Subcutaneous abdominal adipose tissue (tissue), 5 donors: Measurements from ENCODE around the gene NTF3.

Source experiments
- H3K27ac ChIP-seq: one replicate; pipeline ENCODE4 v1.7.0; 2013; ENCODE audit warnings: low read depth, mild to moderate bottlenecking, inconsistent platforms, low read length, moderate library complexity
- H3K27me3 ChIP-seq, 5 donors: one replicate each; pipeline ENCODE4 v1.7.0; 2013; ENCODE audit warnings: low read length in 5 of 5, inconsistent platforms in 1 of 5; ENCODE audit not compliant: control insufficient read depth in 5 of 5, insufficient read depth in 4 of 5
- H3K36me3 ChIP-seq, 5 donors: one replicate each; pipeline ENCODE4 v1.7.0; 2013; ENCODE audit warnings: low read length in 5 of 5; ENCODE audit not compliant: control insufficient read depth in 5 of 5, insufficient read depth in 5 of 5
- H3K4me1 ChIP-seq, 5 donors: one replicate each; pipeline ENCODE4 v1.7.0; 2013; ENCODE audit warnings: low read length in 5 of 5, mild to moderate bottlenecking in 3 of 5, moderate library complexity in 1 of 5; ENCODE audit not compliant: control insufficient read depth in 5 of 5, insufficient read depth in 5 of 5
- H3K4me3 ChIP-seq, 5 donors: one replicate each; pipeline ENCODE4 v1.7.0; 2013; ENCODE audit warnings: low read length in 5 of 5, low read depth in 1 of 5
- H3K9ac ChIP-seq, 5 donors: one replicate each; pipeline ENCODE4 v1.7.0; 2013; ENCODE audit warnings: low read length in 5 of 5, mild to moderate bottlenecking in 4 of 5, moderate library complexity in 3 of 5
- H3K9me3 ChIP-seq, 5 donors: one replicate each; pipeline ENCODE4 v1.7.0; 2013; ENCODE audit warnings: low read length in 5 of 5; ENCODE audit not compliant: control insufficient read depth in 5 of 5
- donor health status: healthy.
- donor health status: healthy.
- donor health status: healthy.
- donor health status: healthy.
- donor health status: healthy.

NTF3 gene

GRCh38 chr12:5514545-5514944 lies 82.6 kb downstream of the NTF3 start:
- H3K4me1 ChIP-seq: peaks cover 0 to 16% (median 5%) of the 10 kb centered on the region in 5 donors
- H3K4me3 ChIP-seq: no peak overlapping the region
- H3K9me3 ChIP-seq: no peaks in the 10 kb centered on the region
- H3K27me3 ChIP-seq: peaks cover 0 to 17% (median 10%) of the 10 kb centered on the region in 5 donors
- no peaks in the 10 kb centered on the region for H3K36me3 ChIP-seq
- H3K9ac ChIP-seq: no peak overlapping the region
- no peak overlapping the region for H3K27ac ChIP-seq

- H3K4me3 ChIP-seq: no peak overlapping the region
Measured at GRCh38 chr12:5515458-5515857, 83.5 kb downstream of the NTF3 start.

GRCh38 chr12:5516371-5517241 lies 84.7 kb downstream of the NTF3 start:
- Histone ChIP-seq H3K9ac (no peak overlapping the region), H3K36me3 (no peaks in the 10 kb centered on the region), H3K27me3 (peaks cover 0 to 6% (median 5%) of the 10 kb centered on the region in 5 donors), H3K4me1 (peaks cover 0 to 8% (median 4%) of the 10 kb centered on the region in 5 donors), H3K4me3 (no peak overlapping the region), H3K27ac (no peak overlapping the region), H3K9me3 (no peaks in the 10 kb centered on the region)

More at GRCh38 chr12:5515458-5515857, 83.5 kb downstream of the NTF3 start:
- Histone ChIP-seq H3K9me3 (no peaks in the 10 kb centered on the region), H3K9ac (no peak overlapping the region), H3K36me3 (no peaks in the 10 kb centered on the region), H3K4me1 (peaks cover 0 to 12% (median 5%) of the 10 kb centered on the region in 5 donors), H3K27ac (no peak overlapping the region), H3K27me3 (peaks cover 0 to 12% (median 6%) of the 10 kb centered on the region in 5 donors)

- no peak overlapping the region for H3K27ac ChIP-seq
- H3K4me1 ChIP-seq: no peaks in the 10 kb centered on the region
- H3K9me3 ChIP-seq: no peaks in the 10 kb centered on the region
- no peaks in the 10 kb centered on the region for H3K36me3 ChIP-seq
- no peaks in the 10 kb centered on the region for H3K27me3 ChIP-seq
- H3K9ac ChIP-seq: no peak overlapping the region
- H3K4me3 ChIP-seq: no peak overlapping the region
Measured at GRCh38 chr12:5518584-5519365, 86.9 kb downstream of the NTF3 start.

- Histone ChIP-seq H3K27me3 (no peaks in the 10 kb centered on the region), H3K4me3 (no peak overlapping the region), H3K9me3 (no peaks in the 10 kb centered on the region), H3K4me1 (no peaks in the 10 kb centered on the region), H3K9ac (no peak overlapping the region), H3K36me3 (no peaks in the 10 kb centered on the region), H3K27ac (no peak overlapping the region)
Measured at GRCh38 chr12:5520037-5520436, 88.1 kb downstream of the NTF3 start.

- Histone ChIP-seq H3K4me1 (no peaks in the 10 kb centered on the region), H3K9ac (no peak overlapping the region), H3K27me3 (no peaks in the 10 kb centered on the region), H3K9me3 (no peaks in the 10 kb centered on the region), H3K27ac (no peak overlapping the region), H3K36me3 (no peaks in the 10 kb centered on the region), H3K4me3 (no peak overlapping the region)
Measured at GRCh38 chr12:5520831-5521230, 88.9 kb downstream of the NTF3 start.

- no peak overlapping the region for H3K4me3 ChIP-seq
- H3K27me3 ChIP-seq: no peaks in the 10 kb centered on the region
- H3K9ac ChIP-seq: no peak overlapping the region
- no peak overlapping the region for H3K27ac ChIP-seq
- no peaks in the 10 kb centered on the region for H3K4me1 ChIP-seq
- no peaks in the 10 kb centered on the region for H3K9me3 ChIP-seq
- no peaks in the 10 kb centered on the region for H3K36me3 ChIP-seq
Measured at GRCh38 chr12:5521456-5522325, 89.8 kb downstream of the NTF3 start.

- H3K36me3 ChIP-seq: no peaks in the 10 kb centered on the region
- H3K4me1 ChIP-seq: no peaks in the 10 kb centered on the region
- no peak overlapping the region for H3K4me3 ChIP-seq
- no peaks in the 10 kb centered on the region for H3K9me3 ChIP-seq
- no peak overlapping the region for H3K27ac ChIP-seq
- no peak overlapping the region for H3K9ac ChIP-seq
- H3K27me3 ChIP-seq: no peaks in the 10 kb centered on the region
Measured at GRCh38 chr12:5522432-5523335, 90.8 kb downstream of the NTF3 start.
